Endothelial cell (in vitro differentiated cells): ENCODE measurements around the gene C11orf58. TPM values are rescaled to one million over a fixed set of nuclear protein-coding genes. Genes with fewer than 3 reads are reported as not detected.

ENCODE experiments used
- DNase-seq: peaks from one replicate; pipeline ENCODE4 v3.0.0; 2021; ENCODE audit warnings: low spot score
- H3K27ac Mint-ChIP-seq: one replicate; pipeline ENCODE4 v1.8.0; 2021; ENCODE audit warnings: mixed read lengths, inconsistent platforms; ENCODE audit not compliant: unreplicated experiment
- H3K27me3 Mint-ChIP-seq: one replicate; pipeline ENCODE4 v1.8.0; 2021; ENCODE audit warnings: mild to moderate bottlenecking, moderate library complexity, mixed read lengths, inconsistent platforms; ENCODE audit not compliant: unreplicated experiment
- H3K36me3 Mint-ChIP-seq: one replicate; pipeline ENCODE4 v1.8.0; 2021; ENCODE audit warnings: mild to moderate bottlenecking, low read depth, mixed read lengths, inconsistent platforms; ENCODE audit not compliant: unreplicated experiment
- H3K4me1 Mint-ChIP-seq: one replicate; pipeline ENCODE4 v1.8.0; 2021; ENCODE audit warnings: mild to moderate bottlenecking, mixed read lengths, inconsistent platforms; ENCODE audit not compliant: unreplicated experiment
- H3K4me3 Mint-ChIP-seq: one replicate; pipeline ENCODE4 v1.8.0; 2021; ENCODE audit warnings: mild to moderate bottlenecking, mixed read lengths, inconsistent platforms; ENCODE audit not compliant: unreplicated experiment
- H3K9me3 Mint-ChIP-seq: one replicate; pipeline ENCODE4 v1.8.0; 2021; ENCODE audit warnings: mixed read lengths, inconsistent platforms; ENCODE audit not compliant: unreplicated experiment
- CTCF ChIP-seq: fragments of 200-600 bp; sonication (generic); IDR thresholded peaks from one replicate; pipeline ENCODE4 v1.5.0; 2021; ENCODE audit warnings: antibody characterized with exemption; ENCODE audit not compliant: unreplicated experiment
- total RNA-seq: library from RNA; stranded (reverse); fragmentation: NEBNext Ultra II Directional; extraction: Animal tissue kit (Norgen Biotek cat#: 25700); gene quantifications from one replicate; pipeline ENCODE4 v1.2.1, GENCODE V29; 2021; ENCODE audit not compliant: unreplicated experiment

C11orf58 gene
- total RNA-seq, 1 donor from 2014 or later: 125 TPM

GRCh38 chr11:16790486-16791190, 52.2 kb downstream of the C11orf58 start:
- H3K27me3 Mint-ChIP-seq: peaks cover 10% of the 10 kb centered on the region
- peaks cover 7% of the 10 kb centered on the region for H3K36me3 Mint-ChIP-seq
- no peak overlapping the region for H3K27ac Mint-ChIP-seq
- no peaks in the 10 kb centered on the region for H3K9me3 Mint-ChIP-seq
- no peak for DNase-seq
- H3K4me1 Mint-ChIP-seq: peaks cover 44% of the 10 kb centered on the region
- H3K4me3 Mint-ChIP-seq: no peak overlapping the region
- TF ChIP-seq CTCF: no peak

DNA sequence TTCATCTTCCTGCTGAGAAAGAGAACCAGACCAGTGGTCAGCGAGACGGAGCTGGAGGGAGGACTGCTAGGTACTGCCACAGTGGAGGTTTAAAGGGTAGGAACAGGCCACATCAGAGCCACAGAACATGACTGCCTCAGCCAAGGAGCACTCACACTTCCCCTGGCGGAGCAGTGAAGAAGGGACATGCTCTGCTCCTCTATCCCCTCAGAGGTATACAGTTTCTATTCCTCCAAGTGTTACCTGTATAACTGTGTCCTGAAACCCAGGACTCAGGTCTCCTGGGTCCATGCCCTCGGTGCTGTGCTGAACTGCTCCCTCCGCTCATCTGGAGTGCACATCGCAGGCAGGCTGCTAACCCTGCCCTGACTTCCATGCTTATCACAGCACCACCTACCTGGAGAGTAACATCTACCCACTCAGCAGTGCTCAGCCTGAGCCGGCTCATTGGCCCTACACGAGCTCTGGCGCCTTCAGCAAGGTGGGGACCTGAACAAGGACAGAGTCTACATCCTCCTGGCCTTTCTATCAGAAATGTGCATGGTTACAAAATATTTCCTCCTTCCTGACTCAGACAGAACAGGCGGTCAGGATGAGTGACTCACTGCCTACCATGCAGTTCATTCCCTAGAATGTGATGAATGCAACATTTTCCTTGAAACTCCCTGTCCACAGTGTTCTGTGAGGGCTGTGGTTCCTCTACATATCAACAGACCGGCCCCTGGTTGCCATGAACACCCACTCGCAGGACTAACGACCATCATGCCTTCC, 52.9 kb downstream of the C11orf58 start:
- Mint-ChIP-seq H3K4me3 (no peak overlapping the region), H3K27me3 (peaks cover 10% of the 10 kb centered on the region), H3K36me3 (peaks cover 7% of the 10 kb centered on the region), H3K9me3 (no peaks in the 10 kb centered on the region), H3K27ac (peak overlapping the region; percentile 81), H3K4me1 (peaks cover 40% of the 10 kb centered on the region)
- no peak for TF ChIP-seq CTCF
- no peak for DNase-seq

GRCh38 chr11:16792426-16792825, 54.0 kb downstream of the C11orf58 start:
- peaks cover 31% of the 10 kb centered on the region for H3K4me1 Mint-ChIP-seq
- H3K27me3 Mint-ChIP-seq: peaks cover 7% of the 10 kb centered on the region
- DNase-seq: no peak
- no peak for TF ChIP-seq CTCF
- H3K27ac Mint-ChIP-seq: no peak overlapping the region
- H3K9me3 Mint-ChIP-seq: no peaks in the 10 kb centered on the region
- no peak overlapping the region for H3K4me3 Mint-ChIP-seq
- H3K36me3 Mint-ChIP-seq: peaks cover 7% of the 10 kb centered on the region

GRCh38 chr11:16793009-16793408, 54.6 kb downstream of the C11orf58 start:
- Mint-ChIP-seq H3K4me3 (no peak overlapping the region), H3K4me1 (peaks cover 31% of the 10 kb centered on the region), H3K27ac (no peak overlapping the region), H3K27me3 (peaks cover 7% of the 10 kb centered on the region), H3K9me3 (no peaks in the 10 kb centered on the region), H3K36me3 (peaks cover 7% of the 10 kb centered on the region)
- no peak for TF ChIP-seq CTCF
- no peak for DNase-seq

DNA sequence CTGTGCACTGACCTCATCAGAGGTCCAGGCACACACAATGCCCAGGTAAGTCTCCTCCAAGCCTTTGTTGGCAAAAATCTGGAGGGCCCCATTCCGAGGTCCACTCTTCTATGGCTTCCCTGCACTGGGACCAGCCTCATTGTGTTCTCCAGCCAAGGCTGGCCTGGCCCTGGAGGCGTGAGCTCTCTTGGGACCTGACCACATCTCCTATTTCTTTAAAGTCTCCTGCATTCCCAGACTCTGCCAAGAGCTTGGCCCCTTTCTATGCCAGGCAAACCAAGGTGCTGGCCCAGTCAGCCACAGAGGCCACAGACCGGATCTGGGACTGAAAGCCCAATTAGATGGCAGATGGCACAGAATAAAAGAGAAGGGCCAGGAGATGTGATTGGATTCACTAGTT, 55.1 kb downstream of the C11orf58 start:
- peaks cover 28% of the 10 kb centered on the region for H3K4me1 Mint-ChIP-seq
- no peaks in the 10 kb centered on the region for H3K9me3 Mint-ChIP-seq
- H3K36me3 Mint-ChIP-seq: peaks cover 7% of the 10 kb centered on the region
- no peak overlapping the region for H3K27ac Mint-ChIP-seq
- no peak overlapping the region for H3K4me3 Mint-ChIP-seq
- DNase-seq: no peak
- TF ChIP-seq CTCF: no peak
- peaks cover 7% of the 10 kb centered on the region for H3K27me3 Mint-ChIP-seq
